Amniotic epithelial cell (primary cell): Measurements from ENCODE around the gene INTS4.
"Not testable (repeated sequence)": the region's sequence is repeated elsewhere in the genome, so short reads cannot be mapped to it uniquely, and the experiment has no call there.

Experiments used
- DNase-seq: peaks from one replicate; pipeline ENCODE4 v3.0.0-alpha.2; 2010; ENCODE audit warnings: low read depth

The INTS4 gene, protein sequence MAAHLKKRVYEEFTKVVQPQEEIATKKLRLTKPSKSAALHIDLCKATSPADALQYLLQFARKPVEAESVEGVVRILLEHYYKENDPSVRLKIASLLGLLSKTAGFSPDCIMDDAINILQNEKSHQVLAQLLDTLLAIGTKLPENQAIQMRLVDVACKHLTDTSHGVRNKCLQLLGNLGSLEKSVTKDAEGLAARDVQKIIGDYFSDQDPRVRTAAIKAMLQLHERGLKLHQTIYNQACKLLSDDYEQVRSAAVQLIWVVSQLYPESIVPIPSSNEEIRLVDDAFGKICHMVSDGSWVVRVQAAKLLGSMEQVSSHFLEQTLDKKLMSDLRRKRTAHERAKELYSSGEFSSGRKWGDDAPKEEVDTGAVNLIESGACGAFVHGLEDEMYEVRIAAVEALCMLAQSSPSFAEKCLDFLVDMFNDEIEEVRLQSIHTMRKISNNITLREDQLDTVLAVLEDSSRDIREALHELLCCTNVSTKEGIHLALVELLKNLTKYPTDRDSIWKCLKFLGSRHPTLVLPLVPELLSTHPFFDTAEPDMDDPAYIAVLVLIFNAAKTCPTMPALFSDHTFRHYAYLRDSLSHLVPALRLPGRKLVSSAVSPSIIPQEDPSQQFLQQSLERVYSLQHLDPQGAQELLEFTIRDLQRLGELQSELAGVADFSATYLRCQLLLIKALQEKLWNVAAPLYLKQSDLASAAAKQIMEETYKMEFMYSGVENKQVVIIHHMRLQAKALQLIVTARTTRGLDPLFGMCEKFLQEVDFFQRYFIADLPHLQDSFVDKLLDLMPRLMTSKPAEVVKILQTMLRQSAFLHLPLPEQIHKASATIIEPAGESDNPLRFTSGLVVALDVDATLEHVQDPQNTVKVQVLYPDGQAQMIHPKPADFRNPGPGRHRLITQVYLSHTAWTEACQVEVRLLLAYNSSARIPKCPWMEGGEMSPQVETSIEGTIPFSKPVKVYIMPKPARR

GRCh38 chr11:77994434-77995362 is at the start of gene INTS4:
INTS4 (minus strand) TSS chr11:77994668; CDS start chr11:77994643, 25 bp downstream.
- DNase-seq = peak; percentile 100

- DNase-seq = no peak
These were observed 47.5 kb upstream of the INTS4 start for GRCh38 chr11:78041843-78042440.

DNA sequence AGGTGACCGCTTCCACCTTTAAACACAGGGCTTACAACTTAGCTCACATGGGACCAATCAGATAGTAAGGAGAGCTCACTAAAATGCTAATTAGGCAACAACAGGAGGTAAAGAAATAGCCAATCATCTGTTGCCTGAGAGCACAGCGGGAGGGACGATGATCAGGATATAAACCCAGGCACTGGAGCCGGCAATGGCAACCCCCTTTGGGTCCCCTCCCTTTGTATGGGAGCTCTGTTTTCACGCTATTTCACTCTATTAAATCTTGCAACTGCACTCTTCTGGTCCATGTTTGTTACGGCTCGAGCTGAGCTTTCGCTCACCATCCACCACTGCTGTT is 46.9 kb upstream of the INTS4 start:
- DNase-seq = not testable (repeated sequence)

DNA sequence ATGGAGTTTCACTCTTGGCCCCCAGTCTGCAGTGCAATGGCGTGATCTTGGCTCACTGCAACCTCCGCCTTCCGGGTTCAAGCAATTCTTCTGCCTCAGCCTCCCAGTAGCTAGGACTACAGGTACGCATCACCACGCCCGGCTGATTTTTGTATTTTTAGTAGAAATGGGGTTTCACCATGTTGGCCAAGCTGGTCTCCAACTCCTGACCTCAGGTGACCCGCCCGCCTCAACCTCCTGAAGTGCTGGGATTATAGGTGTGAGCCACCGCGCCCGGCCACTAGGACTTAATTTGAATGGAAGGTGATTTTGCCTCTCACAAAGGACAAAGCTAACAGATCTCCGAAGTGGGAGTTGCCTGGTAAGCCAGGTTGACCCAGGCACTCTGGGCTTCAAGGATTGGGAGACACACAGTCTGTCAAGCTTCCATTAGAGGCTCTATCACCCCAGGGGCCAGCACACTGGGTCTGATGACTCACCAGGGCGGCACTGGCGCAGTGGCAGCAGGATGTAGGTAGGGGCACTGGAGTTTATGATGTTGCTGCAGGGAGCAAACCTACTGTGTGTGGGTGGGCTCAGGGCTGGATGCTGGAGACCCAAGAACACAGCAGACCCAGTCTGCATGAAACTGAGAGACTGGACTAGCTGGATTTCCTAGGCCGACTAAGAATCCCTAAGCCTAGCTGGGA is 46.4 kb upstream of the INTS4 start:
- DNase-seq = no peak

DNA sequence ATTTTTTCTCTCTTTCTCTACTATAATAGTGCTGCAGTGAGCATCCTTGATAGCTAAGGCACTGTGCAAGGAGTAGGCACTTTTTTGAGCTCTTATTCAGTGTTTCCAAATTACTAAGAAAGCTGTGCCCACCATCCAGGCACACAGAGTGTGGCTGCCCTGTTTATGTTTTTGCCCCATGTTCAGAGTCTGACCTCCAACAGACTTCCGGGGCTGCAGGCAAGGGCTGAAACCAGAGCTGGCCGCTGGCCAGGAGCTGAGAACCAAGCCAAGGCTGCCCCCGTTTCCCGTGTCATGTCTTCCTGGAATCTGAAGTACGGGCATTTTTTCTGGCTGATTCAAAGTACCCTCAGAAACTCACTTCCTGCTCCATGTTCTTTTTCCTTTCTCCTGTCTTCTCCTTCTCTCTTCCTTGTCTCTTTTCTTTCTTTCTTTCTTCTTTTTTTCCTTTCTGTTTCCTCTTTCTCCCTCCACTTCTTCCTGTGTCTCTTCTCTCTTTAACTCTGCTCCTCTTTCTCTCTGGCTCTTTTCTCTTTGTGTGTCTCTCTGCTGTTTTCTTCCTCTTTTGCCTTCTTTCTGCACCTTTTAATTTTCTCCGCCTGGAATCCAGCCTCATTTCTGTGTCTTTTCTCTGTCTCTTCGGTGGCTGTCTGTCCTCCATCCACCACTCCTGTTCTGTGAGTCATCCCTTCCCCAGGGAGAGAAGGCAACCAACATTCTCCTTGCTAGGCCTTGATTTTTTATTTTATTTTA is 45.6 kb upstream of the INTS4 start:
- peak; percentile 89 for DNase-seq

- no peak for DNase-seq
These were observed 45.0 kb upstream of the INTS4 start for GRCh38 chr11:78039391-78039918.

DNA sequence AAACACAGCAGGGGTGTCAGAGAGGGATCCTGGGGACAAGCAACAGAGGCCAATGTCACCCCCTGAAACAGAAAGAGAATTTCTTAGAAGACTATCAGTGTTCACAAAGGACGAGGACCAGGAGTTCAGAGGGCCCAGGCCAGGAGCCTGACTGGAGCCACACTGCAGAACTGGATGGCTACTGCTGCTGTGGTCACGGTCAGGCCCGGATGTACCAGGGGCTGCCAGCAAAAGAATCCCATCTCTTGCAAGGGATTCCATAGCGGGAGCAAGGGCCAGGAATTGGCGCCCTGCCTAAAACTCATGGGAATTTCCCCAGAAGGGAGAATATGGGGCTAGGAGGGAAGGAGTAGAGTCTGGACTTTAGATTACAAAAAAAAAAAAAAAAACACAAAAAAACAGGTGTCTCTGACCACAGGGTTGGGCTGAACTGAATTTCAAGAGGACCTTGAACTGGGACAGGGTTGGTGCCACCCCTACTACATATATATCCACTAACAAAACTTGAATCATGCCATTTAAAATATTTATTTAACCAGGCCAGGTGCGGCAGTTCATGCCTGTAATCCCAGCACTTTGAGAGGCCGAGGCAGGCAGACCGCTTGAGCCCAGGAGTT is 44.3 kb upstream of the INTS4 start:
- DNase-seq = no peak

DNA sequence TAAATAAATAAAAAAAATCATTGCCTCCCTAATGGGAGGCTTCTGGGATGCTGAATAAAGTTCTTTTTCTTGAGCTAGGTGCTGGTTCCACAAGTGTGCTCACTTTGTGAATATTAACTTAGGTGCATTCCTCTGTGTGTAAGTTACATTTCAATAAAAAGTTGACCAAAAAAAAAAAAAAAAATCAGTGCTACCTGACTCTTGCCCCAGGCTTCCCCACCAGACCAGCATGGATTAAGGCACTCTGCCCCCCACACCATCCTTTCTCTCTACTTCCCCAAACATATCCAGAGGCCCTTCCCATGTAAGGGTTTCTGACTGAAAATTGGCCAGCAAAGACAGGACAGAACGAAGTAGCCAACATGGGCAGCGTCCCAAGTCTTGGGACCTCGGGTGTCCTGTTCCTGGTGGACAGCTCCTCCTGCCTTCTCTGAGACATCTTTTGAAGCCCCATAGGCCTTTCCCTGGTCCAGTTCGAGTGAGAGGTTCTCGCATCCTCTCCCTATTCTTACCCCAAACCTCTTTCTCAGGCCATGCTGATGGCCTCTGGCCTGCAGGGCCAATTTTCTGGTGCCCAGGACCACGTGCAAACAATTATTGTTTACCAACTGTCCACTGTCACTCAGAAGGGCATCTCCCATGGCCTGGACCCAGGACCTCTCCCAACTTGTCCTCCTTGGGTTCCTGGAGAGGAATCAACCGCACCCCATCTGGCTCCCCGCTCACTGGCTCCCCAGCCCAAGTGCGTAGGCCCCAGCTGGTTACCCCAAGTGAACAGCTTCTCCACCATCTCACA is 43.6 kb upstream of the INTS4 start:
- DNase-seq = no peak

DNA sequence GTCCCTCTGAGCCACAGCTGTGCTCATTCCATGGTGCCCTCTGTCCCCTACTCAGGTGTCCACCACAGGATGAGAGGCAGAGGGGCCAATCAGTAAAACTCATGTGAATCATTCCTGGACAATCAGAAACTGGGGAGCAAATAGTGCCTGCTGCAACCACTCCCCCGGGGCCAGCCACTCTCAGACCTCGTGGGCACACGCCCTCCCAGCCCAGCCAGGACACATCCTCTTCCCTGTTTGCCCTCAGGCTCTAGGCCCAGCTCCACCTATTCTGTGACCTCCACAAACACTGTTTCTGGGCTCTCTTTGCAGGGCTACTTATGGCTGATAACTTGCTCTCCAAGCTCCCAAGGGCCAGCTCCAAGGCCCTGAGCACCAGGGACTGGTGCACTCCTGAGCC is 42.6 kb upstream of the INTS4 start:
- no peak for DNase-seq

- no peak for DNase-seq
These were observed 41.8 kb upstream of the INTS4 start for GRCh38 chr11:78036313-78036712.

- DNase-seq = no peak
These were observed 40.2 kb upstream of the INTS4 start for GRCh38 chr11:78034623-78035022.

GRCh38 chr11:78033040-78033439 is 38.6 kb upstream of the INTS4 start:
- DNase-seq = peak; percentile 55

DNA sequence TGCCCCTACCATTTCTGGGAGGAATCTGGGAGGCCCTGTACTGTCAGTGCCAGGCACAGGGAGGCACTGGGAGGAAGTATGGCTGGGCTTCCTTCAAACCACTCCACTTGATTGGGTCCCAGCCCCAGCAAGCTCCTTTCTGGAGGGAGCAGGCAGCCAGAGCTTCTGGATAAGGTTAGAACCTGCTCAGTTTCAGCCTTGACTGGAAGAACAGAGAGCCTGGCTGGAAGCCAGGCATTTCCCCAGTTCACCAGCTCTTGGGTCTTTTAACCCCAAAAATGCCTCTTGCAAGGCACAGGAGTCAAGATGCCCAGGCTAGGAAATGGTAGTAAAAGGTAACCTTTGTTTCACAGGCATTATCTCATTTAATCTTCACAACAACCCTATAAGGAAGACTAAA is 37.6 kb upstream of the INTS4 start:
- DNase-seq = peak; percentile 77

GRCh38 chr11:78031629-78032028 is 37.2 kb upstream of the INTS4 start:
- DNase-seq = no peak

DNA sequence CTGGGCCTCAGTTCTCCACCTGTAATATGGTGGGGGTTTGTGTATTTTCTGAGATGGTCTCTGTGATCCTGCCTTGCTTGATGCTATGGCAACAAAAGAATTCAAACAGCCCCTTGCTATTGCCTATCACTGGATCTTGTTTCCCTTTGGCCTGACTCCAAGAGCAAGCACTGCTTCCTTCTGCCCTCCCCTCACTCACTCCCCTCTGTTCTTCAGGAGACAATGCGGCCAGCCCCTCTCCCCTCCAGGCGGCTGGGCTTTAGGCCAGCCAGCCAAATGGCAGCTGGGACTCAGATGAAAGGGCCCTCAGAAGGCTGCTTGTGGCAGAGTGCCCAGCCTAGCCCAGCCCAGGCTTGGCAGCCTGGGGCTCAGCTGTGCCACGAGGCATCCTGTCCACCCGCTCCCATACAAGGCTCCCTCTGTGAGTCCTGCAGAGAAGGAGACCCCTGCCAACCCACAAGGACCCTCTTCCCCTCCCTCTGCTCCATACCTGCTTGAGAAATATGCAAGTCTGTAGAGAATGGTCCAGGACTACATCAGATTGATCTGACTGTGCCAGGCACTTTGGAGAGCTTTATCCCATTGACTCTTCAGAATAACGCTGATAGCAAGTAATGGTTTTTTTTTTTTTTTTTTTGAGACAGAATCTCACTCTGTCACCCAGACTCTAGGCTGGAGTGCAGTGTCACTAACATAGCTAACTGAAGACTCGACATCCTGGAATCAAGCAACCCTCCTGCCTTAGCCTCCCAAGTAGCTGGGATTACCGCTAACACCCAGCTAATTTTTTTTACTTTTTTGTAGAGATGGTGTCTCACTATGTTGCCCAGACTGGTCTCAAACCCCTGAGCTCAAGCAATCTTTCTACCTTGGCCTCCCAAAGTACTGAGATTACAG is 36.2 kb upstream of the INTS4 start:
- DNase-seq = no peak

- DNase-seq = not testable (repeated sequence)
These were observed 34.0 kb upstream of the INTS4 start for GRCh38 chr11:78028423-78028822.

DNA sequence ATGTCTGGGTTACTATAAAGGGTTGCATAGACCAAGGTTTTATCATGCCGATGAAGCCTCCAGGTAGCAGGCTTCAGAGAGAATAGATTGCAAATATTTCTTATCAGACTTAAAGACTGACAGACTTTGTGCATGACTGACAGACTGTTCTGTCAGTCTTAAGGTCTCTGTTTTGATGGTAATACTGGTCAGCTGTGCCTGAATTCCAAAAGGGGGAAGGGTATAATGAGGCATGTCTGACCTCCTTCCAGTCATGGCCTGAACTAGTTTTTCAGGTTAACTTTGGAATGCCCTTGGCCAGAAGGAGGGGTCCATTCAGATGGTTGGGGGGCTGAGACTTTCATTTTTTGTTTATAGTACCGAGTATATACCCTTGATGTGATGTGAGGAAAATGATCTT is 33.3 kb upstream of the INTS4 start:
- DNase-seq = no peak

DNA sequence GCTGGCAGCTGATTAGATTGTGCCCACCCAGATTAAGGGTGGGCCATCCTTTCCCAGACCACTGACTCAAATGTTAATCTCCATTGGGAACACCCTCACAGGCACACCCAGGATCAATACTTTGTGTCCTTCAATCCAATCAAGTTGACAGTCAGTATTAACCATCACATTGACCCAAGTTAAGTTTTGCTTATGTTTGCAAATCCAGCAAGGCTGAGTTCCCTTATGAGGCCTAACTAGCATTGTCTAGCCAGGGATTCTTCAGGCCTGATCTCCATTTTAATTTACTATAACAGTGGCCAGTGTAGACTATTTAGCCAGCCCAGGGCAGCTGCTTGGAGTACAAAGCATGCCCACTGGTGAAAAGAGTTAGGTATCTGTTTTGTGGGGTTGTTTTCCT is 30.9 kb upstream of the INTS4 start:
- no peak for DNase-seq
